ENCODE results near the gene TBC1D21. TPM values are rescaled to one million over a fixed set of nuclear protein-coding genes. Genes with fewer than 3 reads are reported as not detected.

The TBC1D21 gene
- total and polyA plus RNA-seq, 10 of the 15 experiments (the other 5 are each of a cell fraction or from before 2014, with no cell fraction given): not detected

DNA sequence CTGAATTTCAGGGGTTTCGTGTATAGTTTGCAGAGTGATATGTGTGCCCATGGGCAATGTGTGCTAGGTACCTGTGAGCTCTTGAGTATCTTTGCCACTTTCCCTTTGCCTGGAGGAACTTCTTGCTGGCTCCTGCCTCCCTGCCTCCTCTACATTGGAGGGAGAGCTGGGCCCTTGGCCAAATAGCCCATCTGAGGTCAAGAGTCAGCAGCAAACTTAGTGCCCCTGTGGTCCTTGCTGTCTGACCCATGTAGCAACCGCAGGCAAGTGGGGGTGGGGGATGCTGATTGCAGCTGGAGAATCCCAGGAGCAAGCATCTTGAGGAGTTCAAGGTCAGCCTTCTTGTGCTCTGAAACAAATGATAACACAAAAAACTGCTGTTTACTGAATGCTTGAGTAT, 5.4 kb upstream of the TBC1D21 start (continued):
- no peak for TF ChIP-seq NFYB (IDR thresholded peaks at IDR 0.05; ENCODE audit: insufficient read depth, low read depth, low read length)
- TF ChIP-seq RCOR1 (conservative IDR thresholded peaks at IDR 0.05; ENCODE audit: low read depth, low read length): no peak
- TF ChIP-seq, protein P1, sequence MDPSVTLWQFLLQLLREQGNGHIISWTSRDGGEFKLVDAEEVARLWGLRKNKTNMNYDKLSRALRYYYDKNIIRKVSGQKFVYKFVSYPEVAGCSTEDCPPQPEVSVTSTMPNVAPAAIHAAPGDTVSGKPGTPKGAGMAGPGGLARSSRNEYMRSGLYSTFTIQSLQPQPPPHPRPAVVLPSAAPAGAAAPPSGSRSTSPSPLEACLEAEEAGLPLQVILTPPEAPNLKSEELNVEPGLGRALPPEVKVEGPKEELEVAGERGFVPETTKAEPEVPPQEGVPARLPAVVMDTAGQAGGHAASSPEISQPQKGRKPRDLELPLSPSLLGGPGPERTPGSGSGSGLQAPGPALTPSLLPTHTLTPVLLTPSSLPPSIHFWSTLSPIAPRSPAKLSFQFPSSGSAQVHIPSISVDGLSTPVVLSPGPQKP (IDR thresholded peaks at IDR 0.05; ENCODE audit: low read depth, low read length): no peak
- no peak for TF ChIP-seq STAT1 (conservative IDR thresholded peaks at IDR 0.05)
- TF ChIP-seq, protein P2, sequence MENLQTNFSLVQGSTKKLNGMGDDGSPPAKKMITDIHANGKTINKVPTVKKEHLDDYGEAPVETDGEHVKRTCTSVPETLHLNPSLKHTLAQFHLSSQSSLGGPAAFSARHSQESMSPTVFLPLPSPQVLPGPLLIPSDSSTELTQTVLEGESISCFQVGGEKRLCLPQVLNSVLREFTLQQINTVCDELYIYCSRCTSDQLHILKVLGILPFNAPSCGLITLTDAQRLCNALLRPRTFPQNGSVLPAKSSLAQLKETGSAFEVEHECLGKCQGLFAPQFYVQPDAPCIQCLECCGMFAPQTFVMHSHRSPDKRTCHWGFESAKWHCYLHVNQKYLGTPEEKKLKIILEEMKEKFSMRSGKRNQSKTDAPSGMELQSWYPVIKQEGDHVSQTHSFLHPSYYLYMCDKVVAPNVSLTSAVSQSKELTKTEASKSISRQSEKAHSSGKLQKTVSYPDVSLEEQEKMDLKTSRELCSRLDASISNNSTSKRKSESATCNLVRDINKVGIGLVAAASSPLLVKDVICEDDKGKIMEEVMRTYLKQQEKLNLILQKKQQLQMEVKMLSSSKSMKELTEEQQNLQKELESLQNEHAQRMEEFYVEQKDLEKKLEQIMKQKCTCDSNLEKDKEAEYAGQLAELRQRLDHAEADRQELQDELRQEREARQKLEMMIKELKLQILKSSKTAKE (IDR thresholded peaks at IDR 0.05; ENCODE audit: low read depth, poor library complexity, severe bottlenecking): no peak
- TF ChIP-seq NFXL1 (IDR thresholded peaks at IDR 0.05; ENCODE audit: borderline replicate concordance): no peak
- TF ChIP-seq CHD1 (IDR thresholded peaks at IDR 0.05; ENCODE audit: low read depth, low read length): no peak
- TF ChIP-seq, protein P3, sequence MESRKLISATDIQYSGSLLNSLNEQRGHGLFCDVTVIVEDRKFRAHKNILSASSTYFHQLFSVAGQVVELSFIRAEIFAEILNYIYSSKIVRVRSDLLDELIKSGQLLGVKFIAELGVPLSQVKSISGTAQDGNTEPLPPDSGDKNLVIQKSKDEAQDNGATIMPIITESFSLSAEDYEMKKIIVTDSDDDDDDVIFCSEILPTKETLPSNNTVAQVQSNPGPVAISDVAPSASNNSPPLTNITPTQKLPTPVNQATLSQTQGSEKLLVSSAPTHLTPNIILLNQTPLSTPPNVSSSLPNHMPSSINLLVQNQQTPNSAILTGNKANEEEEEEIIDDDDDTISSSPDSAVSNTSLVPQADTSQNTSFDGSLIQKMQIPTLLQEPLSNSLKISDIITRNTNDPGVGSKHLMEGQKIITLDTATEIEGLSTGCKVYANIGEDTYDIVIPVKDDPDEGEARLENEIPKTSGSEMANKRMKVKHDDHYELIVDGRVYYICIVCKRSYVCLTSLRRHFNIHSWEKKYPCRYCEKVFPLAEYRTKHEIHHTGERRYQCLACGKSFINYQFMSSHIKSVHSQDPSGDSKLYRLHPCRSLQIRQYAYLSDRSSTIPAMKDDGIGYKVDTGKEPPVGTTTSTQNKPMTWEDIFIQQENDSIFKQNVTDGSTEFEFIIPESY (IDR thresholded peaks at IDR 0.05): no peak
- no peak for TF ChIP-seq RB1 (IDR thresholded peaks at IDR 0.05; ENCODE audit: borderline replicate concordance)
- TF ChIP-seq MXI1 (IDR thresholded peaks at IDR 0.05; ENCODE audit: low read depth, low read length): no peak
- TF ChIP-seq KDM1A (IDR thresholded peaks at IDR 0.05; ENCODE audit: borderline replicate concordance): no peak
